Parietal lobe (tissue), 1 donor: Measurements from ENCODE around the gene PITX1. TPM values are rescaled to one million over a fixed set of nuclear protein-coding genes. Genes with fewer than 3 reads are reported as not detected.

ENCODE experiments used
- total RNA-seq: library from RNA; depleted of rRNA; stranded (reverse); fragments of >200 nt; gene quantifications from one replicate; pipeline ENCODE4 v1.2.3, GENCODE V29; 2014

Gene PITX1
- not detected for total RNA-seq

GRCh38 chr5:135033901-135034235 lies at the start of gene PITX1:
TSS of gene PITX1 (minus strand) at chr5:135034228. CDS start at chr5:135033881, 347 bp downstream.

Other genes starting within 250 kb of the PITX1 start
- 88.9 TPM for gene C5orf24, start 188.3 kb downstream of the PITX1 start, total RNA-seq
- gene TXNDC15, start 159.9 kb downstream of the PITX1 start, total RNA-seq, result 102 TPM
- gene PCBD2, start 129.1 kb downstream of the PITX1 start, total RNA-seq, result 11.3 TPM
- gene CATSPER3, start 66.3 kb downstream of the PITX1 start, total RNA-seq, result not detected